Fibroblast of mammary gland (primary cell): ENCODE measurements around the gene CCSER1.
"Not testable (repeated sequence)": the region's sequence is repeated elsewhere in the genome, so short reads cannot be mapped to it uniquely, and the experiment has no call there.

Experiments
- DNase-seq: peaks from one replicate; pipeline ENCODE4 v3.0.0-alpha.2; 2010; ENCODE audit warnings: low read depth
- H3K4me3 ChIP-seq: 2 replicates; pipeline ENCODE4 v1.5.1; 2011; ENCODE audit warnings: low read depth, mild to moderate bottlenecking, low read length, moderate library complexity; ENCODE audit not compliant: control insufficient read depth
- TF ChIP-seq, protein P1 (sequence below): conservative IDR thresholded peaks from 2 replicates; pipeline ENCODE4 v1.5.1; 2011; ENCODE audit warnings: low read depth, low read length, inconsistent platforms; ENCODE audit not compliant: control insufficient read depth, insufficient read depth

Gene CCSER1

DNA sequence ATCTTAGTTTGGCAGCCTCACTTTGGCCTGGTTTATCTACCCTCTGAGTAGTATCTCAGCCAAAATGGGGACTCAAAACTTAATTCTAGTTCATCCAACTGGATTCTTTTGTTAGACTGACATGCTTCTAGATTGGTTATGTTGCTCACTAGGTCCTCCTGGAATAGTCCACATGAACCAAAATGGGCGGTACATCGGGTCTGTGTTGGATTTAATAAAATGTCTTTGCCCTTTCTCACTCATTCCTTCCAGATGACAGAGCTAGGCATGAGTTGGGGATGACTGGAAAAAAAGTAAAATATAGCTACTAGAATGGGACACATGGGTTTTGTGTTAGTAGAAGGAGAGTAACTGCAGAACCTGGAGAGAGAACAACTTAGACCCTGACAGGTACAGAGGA is 247.9 kb downstream of the CCSER1 start:
- peak; percentile 6 for DNase-seq
- no peak overlapping the region for H3K4me3 ChIP-seq
- TF ChIP-seq, protein P1, sequence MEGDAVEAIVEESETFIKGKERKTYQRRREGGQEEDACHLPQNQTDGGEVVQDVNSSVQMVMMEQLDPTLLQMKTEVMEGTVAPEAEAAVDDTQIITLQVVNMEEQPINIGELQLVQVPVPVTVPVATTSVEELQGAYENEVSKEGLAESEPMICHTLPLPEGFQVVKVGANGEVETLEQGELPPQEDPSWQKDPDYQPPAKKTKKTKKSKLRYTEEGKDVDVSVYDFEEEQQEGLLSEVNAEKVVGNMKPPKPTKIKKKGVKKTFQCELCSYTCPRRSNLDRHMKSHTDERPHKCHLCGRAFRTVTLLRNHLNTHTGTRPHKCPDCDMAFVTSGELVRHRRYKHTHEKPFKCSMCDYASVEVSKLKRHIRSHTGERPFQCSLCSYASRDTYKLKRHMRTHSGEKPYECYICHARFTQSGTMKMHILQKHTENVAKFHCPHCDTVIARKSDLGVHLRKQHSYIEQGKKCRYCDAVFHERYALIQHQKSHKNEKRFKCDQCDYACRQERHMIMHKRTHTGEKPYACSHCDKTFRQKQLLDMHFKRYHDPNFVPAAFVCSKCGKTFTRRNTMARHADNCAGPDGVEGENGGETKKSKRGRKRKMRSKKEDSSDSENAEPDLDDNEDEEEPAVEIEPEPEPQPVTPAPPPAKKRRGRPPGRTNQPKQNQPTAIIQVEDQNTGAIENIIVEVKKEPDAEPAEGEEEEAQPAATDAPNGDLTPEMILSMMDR = no peak

DNA sequence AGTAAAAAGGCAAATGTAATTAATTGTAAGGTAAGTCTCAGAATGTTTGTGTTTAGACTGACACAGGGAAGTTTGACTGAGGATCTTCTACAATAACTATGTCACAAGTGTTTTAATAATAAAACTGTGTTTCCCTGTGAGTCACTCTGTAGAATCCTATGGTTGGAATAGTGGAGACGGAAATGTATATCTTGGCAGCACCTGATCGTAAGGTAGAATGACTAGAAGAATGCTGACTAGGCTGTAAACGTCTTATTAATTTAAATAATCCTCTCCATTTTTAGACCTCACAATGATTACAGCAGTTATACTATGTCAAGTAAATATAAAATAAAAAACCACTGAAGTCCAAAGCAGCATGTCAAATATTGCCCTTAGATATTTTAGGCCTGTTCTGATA is 266.0 kb downstream of the CCSER1 start:
- TF ChIP-seq, protein P1 = no peak
- DNase-seq = no peak
- no peak overlapping the region for H3K4me3 ChIP-seq

DNA sequence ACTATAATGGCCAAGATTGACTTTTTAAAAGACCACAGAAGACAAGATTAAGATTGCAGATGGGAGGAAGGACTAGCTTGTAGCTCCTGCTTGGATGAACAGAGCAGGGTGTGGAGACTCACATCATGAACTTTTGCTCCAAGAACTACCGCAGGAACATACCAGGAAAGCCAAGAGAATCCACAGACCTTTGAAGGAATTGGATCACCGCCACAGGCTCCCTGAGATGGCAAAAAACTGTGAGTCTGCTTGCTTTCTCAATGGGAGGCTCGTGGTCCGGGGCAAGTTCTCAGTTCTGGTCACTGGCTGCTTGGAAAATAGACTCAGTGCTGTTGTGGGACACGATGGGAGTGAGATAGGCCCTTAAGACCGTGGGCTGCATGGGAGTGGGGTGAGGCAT is 276.6 kb downstream of the CCSER1 start:
- no peak overlapping the region for H3K4me3 ChIP-seq
- TF ChIP-seq, protein P1 = no peak
- DNase-seq = no peak

DNA sequence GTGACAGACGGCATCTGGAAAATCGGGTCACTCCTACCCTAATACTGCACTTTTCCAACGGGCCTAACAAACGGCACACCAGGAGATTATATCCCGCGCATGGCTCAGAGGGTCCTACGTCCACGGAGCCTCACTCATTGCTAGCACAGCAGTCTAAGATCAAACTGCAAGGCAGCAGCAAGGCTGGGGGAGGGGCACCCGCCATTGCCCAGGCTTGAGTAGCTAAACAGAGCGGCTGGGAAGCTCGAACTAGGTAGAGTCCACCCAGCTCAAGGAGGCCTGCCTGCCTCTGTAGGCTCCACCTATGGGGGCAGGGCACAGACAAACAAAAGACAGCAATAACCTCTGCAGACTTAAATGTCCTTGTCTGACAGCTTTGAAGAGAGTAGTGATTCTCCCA is 280.7 kb downstream of the CCSER1 start:
- H3K4me3 ChIP-seq, DNase-seq: not testable (repeated sequence)

DNA sequence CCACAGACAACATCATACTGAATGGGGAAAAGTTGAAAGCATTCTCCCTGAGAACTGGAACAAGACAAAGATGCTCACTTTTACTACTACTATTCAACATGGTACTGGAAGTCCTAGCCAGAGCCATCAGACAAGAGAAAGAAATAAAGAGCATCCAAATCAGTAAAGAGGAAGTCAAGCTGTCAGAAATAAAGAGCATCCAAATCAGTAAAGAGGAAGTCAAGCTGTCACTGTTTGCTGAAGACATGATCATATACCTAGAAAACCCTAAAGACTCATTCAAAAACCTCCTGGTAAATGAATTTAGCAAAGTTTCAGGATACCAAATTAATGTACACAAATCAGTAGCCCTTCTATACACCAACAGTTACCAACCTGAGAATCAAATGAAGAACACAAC is 285.6 kb downstream of the CCSER1 start:
- DNase-seq = not testable (repeated sequence)

DNA sequence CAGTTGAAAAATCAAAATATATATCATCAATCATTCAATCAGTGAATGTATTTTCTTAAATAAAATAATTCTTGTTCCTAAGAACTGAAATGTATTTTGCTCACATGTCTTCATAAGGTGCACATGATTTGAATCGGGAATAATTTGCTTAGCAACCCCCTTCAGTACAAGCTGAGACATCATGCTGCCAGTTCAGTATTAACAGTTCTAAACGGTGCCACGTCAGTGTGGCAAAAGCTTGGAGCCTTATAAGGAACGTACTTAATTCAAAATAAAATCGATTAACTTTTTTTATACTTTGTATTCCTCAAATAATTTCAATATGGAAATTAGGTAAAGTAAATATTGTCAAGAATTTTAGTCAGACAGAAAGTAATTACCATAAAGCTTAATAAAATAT is 287.9 kb downstream of the CCSER1 start:
- TF ChIP-seq, protein P1 = no peak
- DNase-seq = no peak
- H3K4me3 ChIP-seq = no peak overlapping the region

More for the DNA sequence above, 285.6 kb downstream of the CCSER1 start:
- not testable (repeated sequence) for H3K4me3 ChIP-seq

DNA sequence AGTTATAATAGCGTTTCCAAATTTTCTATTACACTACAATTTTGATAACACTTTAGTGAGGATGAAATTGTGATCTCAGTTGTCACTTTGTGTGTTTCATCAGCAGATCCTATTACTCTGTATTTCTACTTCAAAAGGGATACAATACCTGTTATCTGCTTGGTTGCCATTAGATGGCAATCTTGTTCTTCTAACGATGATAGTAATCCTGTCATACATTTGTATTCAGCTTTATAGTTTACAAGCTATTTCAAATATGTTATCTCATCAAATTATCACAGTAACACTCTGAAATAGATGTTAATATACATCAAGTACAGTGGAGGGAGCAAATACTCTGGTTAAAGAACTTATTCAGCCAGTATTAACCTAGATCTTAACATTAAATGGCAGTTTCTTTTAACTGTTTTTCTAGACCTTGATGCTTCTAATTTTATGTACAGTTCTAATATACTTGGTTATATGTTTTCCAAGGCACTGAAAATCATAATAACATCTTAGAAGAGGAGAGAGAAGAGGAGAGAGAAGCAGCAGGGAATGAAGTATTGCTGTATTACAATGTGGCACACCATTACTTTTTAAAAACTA is 292.0 kb downstream of the CCSER1 start:
- DNase-seq = peak; percentile 37
- TF ChIP-seq, protein P1 = peak; percentile 60
- no peak overlapping the region for H3K4me3 ChIP-seq

DNA sequence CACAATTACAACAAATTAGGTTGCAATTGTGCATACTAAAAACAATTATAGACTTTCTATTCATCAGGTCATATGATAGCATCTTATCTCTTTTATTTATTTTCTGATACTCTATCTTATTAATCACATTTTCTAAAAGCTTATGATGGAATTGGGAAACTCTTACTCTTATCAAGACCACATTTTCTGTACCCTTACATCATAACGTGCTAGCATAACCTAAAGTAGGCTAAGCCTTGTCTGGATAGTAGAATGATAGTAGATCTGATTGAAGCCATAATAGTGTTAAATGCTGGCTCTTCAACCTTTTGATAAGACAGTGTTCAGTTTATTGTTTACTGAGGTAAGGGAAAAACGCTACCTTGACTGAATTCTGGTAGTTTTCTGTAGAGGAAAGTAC is 294.0 kb downstream of the CCSER1 start:
- no peak overlapping the region for H3K4me3 ChIP-seq
- no peak for DNase-seq
- TF ChIP-seq, protein P1 = no peak
